ENCODE results near the gene ADARB2.
"Not testable (repeated sequence)": the region's sequence is repeated elsewhere in the genome, so short reads cannot be mapped to it uniquely, and the experiment has no call there.

The ADARB2 gene

GRCh38 chr10:1406132-1406966 is 331.0 kb downstream of the ADARB2 start:
- DNase-seq (ENCODE audit: low read depth): no peak

- DNase-seq (ENCODE audit: low read depth): no peak
Observed at GRCh38 chr10:1404323-1405260, 332.7 kb downstream of the ADARB2 start.

- DNase-seq (ENCODE audit: low read depth): no peak
Observed at GRCh38 chr10:1403508-1404322, 333.6 kb downstream of the ADARB2 start.

- DNase-seq (ENCODE audit: low read depth): no peak
Observed at GRCh38 chr10:1402816-1403507, 334.4 kb downstream of the ADARB2 start.

GRCh38 chr10:1402016-1402770 is 335.1 kb downstream of the ADARB2 start:
- no peak for DNase-seq (ENCODE audit: low read depth)

GRCh38 chr10:1401071-1401965 is 336.0 kb downstream of the ADARB2 start:
- DNase-seq (ENCODE audit: low read depth): no peak

- DNase-seq (ENCODE audit: low read depth): no peak
Observed at GRCh38 chr10:1400101-1401070, 336.9 kb downstream of the ADARB2 start.

- no peak for DNase-seq (ENCODE audit: low read depth)
Observed at GRCh38 chr10:1399431-1400100, 337.8 kb downstream of the ADARB2 start.

GRCh38 chr10:1398626-1399410 is 338.5 kb downstream of the ADARB2 start:
- no peak for DNase-seq (ENCODE audit: low read depth)

- not testable (repeated sequence) for DNase-seq (ENCODE audit: low read depth)
Observed at GRCh38 chr10:1398116-1398515, 339.2 kb downstream of the ADARB2 start.

GRCh38 chr10:1396297-1396635 is 341.1 kb downstream of the ADARB2 start:
- no peak for DNase-seq (ENCODE audit: low read depth)

- DNase-seq (ENCODE audit: low read depth): no peak
Observed at GRCh38 chr10:1395481-1396296, 341.6 kb downstream of the ADARB2 start.

- DNase-seq (ENCODE audit: low read depth): no peak
Observed at GRCh38 chr10:1395025-1395480, 342.3 kb downstream of the ADARB2 start.

GRCh38 chr10:1394155-1394912 is 343.0 kb downstream of the ADARB2 start:
- DNase-seq (ENCODE audit: low read depth): no peak

- DNase-seq (ENCODE audit: low read depth): no peak
Observed at GRCh38 chr10:1393481-1393880, 343.8 kb downstream of the ADARB2 start.
